Astrocyte of the cerebellum (primary cell): ENCODE data around the gene DMRT1.

Experiments
- DNase-seq: peaks from one replicate; pipeline ENCODE4 v3.0.0-alpha.2; 2011; ENCODE audit warnings: low read depth
- H3K4me3 ChIP-seq: 2 replicates; pipeline ENCODE4 v1.5.1; 2011; ENCODE audit warnings: mild to moderate bottlenecking, low read depth, low read length, moderate library complexity
- CTCF ChIP-seq: IDR thresholded peaks from 2 replicates; pipeline ENCODE4 v1.5.1; 2012; ENCODE audit warnings: low read length, low read depth, moderate library complexity, mild to moderate bottlenecking; ENCODE audit errors: missing control alignments
- in situ Hi-C: cut with HindIII; loops from 2 replicates; pipeline ENCODE4 v1.10.0; 2017; ENCODE audit warnings: low sequenced_read_pairs

The DMRT1 gene

GRCh38 chr9:1002678-1003077 lies 161.2 kb downstream of the DMRT1 start:
- no peak for TF ChIP-seq CTCF
- no peak for DNase-seq
- H3K4me3 ChIP-seq = no peak overlapping the region
- in situ Hi-C loops = no loop called here

GRCh38 chr9:1005043-1005667 lies 163.7 kb downstream of the DMRT1 start:
- in situ Hi-C loops = no loop called here
- H3K4me3 ChIP-seq = no peak overlapping the region
- peak; percentile 32 for DNase-seq
- peak; percentile 69 for TF ChIP-seq CTCF

- no peak overlapping the region for H3K4me3 ChIP-seq
- no peak for TF ChIP-seq CTCF
- no peak for DNase-seq
- in situ Hi-C loops = no loop called here
These were observed 165.8 kb downstream of the DMRT1 start for GRCh38 chr9:1007312-1007711.

- in situ Hi-C loops = no loop called here
- H3K4me3 ChIP-seq = no peak overlapping the region
- TF ChIP-seq CTCF = no peak
- DNase-seq = no peak
These were observed 166.7 kb downstream of the DMRT1 start for GRCh38 chr9:1008216-1008615.

GRCh38 chr9:1009101-1009707 lies 167.7 kb downstream of the DMRT1 start:
- H3K4me3 ChIP-seq = no peak overlapping the region
- in situ Hi-C loops = no loop called here
- TF ChIP-seq CTCF = peak; percentile 95
- DNase-seq = peak; percentile 57

- no peak for DNase-seq
These were observed 171.5 kb downstream of the DMRT1 start for GRCh38 chr9:1013021-1013420.

More at GRCh38 chr9:1013021-1013420, 171.5 kb downstream of the DMRT1 start:
- no peak overlapping the region for H3K4me3 ChIP-seq
- TF ChIP-seq CTCF = no peak
- in situ Hi-C loops = no loop called here
